Hematopoietic multipotent progenitor cell treated with erythropoietin and hydrocortisone succinate and interleukin-3 and kit ligand, for 17 days (in vitro differentiated cells): Measurements from ENCODE around the gene LARP4B.

ENCODE experiments used
- DNase-seq: peaks from one replicate; pipeline ENCODE4 v3.0.0-alpha.2; 2015; ENCODE audit warnings: low spot score

LARP4B gene

DNA sequence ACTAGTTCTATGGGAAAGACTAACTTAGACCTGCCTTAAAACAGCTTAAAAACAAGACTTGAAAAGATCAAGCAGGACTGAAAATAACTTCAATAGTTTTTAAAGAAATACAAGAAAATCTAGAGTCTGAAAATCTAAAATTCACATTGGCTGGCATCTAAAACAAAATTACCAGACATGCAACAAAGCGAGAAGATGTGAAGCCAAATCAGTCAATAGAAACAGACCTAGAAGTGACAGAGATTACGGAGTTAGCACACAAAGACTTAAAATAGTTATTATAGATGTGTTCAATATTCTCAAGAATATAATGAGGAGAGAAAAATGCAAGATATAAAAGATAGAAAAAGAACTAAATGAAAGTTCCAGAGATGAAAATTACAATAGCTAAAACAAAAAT, 163.7 kb downstream of the LARP4B start:
- no peak for DNase-seq

DNA sequence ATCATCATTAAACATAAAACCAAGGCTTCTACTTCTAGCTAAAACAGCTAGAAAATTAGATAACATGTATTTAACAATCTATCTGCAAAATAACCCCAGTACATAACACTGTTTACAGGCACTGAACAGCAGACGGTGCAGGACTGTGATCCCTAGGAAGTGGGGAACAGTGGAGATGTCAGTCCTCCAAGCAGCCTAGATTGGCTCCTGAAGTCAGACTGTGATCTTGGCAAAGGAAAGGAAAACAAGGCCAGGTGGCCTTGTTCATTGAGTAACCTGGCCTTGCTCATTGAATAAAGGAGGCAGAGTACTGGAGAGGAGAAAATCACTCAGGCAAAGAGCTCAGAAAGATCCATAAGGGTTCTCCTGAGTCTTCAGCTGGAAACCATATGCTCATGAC, 164.3 kb downstream of the LARP4B start:
- DNase-seq = no peak

DNA sequence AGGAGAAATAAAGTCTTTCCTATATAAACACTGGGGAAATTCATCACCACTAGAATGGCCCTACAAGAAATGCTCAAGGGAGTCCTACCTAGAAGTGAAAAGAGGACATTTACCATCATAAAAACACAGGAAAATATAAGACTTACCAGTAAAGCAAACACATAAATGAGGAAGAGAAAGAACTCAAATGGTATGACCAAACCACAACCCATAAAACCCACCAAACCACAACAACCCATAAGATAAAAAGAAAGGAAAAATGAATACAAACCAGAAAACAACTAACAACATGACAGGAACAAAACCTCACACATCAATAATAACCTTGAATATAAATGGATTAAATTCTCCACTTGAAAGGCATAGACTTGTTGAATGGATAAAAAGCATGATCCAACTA, 170.1 kb downstream of the LARP4B start:
- no peak for DNase-seq

DNA sequence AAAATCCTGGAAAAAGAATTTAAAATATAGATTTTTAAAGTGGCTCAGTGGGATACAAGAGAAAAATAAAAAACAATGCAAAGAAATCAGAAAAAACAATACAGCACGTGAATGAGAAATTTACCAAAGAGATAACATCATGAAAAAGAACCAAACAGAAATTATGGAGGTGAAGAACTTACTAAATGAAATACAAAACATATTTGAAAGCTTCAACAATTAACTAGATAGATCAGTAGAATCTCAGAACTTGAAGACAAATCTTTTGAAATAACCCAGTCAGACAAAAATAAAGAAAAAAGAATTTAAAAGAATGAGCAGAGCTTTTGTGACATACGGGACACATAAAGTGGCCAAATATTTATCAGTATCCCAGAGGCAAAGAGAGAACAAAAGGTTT, 170.9 kb downstream of the LARP4B start:
- no peak for DNase-seq

DNA sequence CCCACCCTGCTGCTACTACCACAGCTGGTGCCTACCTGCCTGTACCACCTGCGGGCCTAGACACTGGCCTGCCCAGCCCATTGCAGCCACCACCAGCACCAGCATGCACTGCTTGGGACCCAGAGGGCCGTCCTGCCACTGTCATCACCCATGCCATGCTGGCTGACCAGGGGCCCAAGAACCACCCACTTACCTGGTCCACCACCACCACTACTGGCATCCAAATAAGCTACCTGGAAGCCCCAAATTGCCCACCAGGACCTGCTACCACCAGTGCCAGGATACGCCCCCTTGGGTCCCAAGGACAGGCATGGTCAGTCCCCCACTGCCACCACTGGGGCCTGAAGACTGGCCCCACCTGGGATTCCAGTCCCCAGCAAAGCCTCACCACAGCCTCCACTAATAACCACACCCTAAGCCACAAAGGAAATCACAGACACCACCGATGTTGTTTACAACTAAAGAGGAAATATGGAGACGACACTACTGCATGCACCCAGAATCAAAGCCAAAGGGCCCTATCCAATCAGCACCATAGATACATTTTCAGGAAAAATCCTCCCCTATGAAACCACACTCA, 171.5 kb downstream of the LARP4B start:
- no peak for DNase-seq
